GM12864 (cell line): ENCODE measurements around the gene ZBTB11.
"Not testable (repeated sequence)": the region's sequence is repeated elsewhere in the genome, so short reads cannot be mapped to it uniquely, and the experiment has no call there.

Experiments
- DNase-seq: peaks from one replicate; pipeline ENCODE4 v3.0.0-alpha.2; 2011; ENCODE audit warnings: low read depth
- H3K4me3 ChIP-seq: 2 replicates; pipeline ENCODE4 v1.5.1; 2011; ENCODE audit warnings: mild to moderate bottlenecking, low read depth, low read length, control low read depth
- TF ChIP-seq, protein P1 (sequence below): IDR thresholded peaks from 2 replicates; pipeline ENCODE4 v1.5.1; 2011; ENCODE audit warnings: low read depth, mild to moderate bottlenecking, moderate library complexity, low read length, control low read depth, inconsistent platforms; ENCODE audit errors: missing control alignments

The ZBTB11 gene

DNA sequence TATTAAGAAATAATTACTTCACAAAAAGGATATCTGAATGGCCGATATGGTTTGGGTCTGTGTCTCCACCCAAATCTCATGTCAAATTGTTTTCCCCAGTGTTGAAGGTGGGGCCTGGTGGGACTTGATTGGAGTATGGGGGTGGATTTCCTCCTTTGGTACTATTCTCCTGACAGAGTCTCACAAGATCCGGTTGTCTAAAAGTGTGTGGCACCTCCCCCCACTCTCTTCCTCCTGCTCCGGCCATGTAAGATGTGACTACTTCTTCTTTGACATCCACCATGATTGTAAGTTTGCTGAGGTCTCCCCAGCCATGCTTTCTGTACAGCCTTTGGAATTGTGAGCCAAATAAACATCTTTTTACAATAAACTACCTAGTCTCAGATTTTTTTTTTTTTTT is 34.5 kb downstream of the ZBTB11 start:
- H3K4me3 ChIP-seq: no peak overlapping the region
- TF ChIP-seq, protein P1, sequence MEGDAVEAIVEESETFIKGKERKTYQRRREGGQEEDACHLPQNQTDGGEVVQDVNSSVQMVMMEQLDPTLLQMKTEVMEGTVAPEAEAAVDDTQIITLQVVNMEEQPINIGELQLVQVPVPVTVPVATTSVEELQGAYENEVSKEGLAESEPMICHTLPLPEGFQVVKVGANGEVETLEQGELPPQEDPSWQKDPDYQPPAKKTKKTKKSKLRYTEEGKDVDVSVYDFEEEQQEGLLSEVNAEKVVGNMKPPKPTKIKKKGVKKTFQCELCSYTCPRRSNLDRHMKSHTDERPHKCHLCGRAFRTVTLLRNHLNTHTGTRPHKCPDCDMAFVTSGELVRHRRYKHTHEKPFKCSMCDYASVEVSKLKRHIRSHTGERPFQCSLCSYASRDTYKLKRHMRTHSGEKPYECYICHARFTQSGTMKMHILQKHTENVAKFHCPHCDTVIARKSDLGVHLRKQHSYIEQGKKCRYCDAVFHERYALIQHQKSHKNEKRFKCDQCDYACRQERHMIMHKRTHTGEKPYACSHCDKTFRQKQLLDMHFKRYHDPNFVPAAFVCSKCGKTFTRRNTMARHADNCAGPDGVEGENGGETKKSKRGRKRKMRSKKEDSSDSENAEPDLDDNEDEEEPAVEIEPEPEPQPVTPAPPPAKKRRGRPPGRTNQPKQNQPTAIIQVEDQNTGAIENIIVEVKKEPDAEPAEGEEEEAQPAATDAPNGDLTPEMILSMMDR: no peak
- DNase-seq: no peak

GRCh38 chr3:101641397-101642115 is 35.4 kb downstream of the ZBTB11 start:
- DNase-seq, H3K4me3 ChIP-seq: not testable (repeated sequence)

DNA sequence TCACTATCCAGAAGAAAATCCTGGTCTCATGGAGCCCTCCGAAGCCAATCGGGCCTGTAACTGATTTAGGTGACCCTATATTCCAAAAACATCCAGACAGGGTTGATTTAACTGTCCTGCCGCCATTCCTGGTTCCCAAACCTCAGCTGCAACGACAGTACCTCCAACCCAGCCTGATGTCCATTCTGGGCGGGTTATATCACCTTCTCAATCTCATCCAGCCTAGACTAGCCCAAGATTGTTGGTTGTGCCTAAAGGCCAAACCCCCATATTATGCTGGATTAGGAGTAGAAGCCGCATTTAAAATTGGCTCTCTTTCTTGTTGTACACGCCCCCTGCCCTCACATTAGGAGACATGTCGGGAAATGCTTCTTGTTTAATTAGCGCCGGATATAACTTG is 36.7 kb downstream of the ZBTB11 start:
- no peak for DNase-seq
- TF ChIP-seq, protein P1: no peak
- no peak overlapping the region for H3K4me3 ChIP-seq

DNA sequence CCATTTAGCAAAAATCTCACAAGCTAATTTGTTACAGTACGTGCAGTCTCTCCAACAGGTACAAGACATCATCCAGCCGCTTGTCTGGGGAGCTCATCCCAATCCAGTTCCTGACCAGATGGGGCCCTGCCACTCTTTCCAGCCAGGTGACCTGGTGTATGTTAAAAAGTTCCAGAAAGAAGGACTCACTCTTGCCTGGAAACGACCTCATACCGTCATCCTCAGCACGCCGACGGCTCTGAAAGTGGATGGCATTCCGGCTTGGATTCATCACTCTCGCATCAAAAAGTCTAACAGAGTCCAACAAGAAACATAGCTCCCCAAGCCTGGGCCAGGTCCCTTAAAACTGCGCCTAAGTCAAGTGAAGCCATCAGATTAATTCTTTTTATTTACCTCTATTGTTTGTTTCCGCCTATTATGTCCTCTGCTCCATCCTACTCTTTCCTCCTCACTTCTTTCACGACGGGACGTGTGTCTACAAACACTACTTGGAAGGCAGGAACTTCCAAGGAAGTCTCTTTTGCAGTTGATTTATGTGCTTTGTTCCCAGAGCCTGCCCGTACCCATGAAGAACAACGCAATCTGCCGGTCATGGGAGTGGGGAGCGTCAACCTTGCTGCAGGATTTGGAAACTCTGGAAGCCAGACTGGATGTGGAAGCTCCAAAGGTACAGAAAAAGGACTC is 37.5 kb downstream of the ZBTB11 start:
- no peak for DNase-seq
- TF ChIP-seq, protein P1: no peak
- no peak overlapping the region for H3K4me3 ChIP-seq

- H3K4me3 ChIP-seq: no peak overlapping the region
- DNase-seq: no peak
- TF ChIP-seq, protein P1: peak; percentile 26
Observed at GRCh38 chr3:101638261-101638745, 38.6 kb downstream of the ZBTB11 start.

DNA sequence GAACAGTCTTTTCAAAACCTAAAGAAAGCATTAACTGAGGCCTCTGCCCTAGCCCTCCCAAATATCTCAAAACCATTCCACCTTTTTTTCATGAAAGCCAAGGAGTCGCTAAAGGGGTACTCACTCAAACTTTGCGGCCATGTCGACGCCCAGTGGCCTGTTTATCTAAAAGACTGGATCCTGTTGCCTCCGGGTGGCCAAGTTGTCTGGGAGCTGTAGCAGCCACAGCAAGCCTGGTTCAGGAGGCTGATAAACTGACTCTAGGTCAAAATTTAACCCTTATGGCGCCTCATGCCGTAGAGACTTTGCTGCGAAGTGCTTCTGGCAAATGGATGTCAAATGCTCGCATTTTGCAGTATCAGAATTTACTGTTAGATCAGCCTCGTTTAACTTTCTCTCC is 39.5 kb downstream of the ZBTB11 start:
- TF ChIP-seq, protein P1: no peak
- H3K4me3 ChIP-seq: no peak overlapping the region
- no peak for DNase-seq

DNA sequence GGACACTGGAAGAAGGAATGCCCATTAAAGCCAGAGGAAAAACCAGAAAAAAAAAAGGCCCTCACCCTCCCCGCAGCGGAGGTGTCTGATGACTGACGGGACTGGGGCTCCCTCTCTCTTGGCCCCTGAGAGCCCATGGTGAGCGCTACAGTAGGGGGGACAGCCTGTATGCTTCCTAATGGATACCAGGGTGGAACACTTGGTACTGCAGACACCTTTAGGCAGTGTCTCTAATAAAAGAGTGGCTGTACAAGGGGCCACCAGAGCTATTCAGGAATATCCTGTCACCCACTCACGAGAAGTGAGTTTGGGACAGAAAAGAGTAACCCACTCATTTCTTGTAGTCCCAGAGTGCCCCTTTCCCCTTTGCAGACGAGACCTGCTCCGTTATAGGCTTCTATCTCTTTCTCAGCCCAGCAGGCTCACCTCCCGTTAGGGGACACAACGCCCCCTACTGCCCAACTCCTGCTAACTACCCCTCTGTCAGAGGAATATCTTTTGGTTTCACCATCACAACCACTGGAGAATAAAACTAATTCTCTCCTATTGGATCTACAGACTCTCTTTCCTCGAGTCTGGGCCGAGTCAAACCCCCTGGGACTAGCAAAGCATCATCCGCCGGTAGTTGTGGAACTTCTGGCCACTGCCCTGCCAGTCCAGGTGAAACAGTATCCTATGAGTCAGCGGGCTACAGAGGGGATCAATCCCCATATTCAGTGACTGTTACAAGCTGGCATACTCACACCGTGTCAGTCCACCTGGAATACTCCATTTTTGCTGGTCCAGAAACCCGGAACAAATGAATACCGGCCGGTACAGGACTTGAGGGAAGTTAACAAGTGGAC is 40.8 kb downstream of the ZBTB11 start:
- DNase-seq: peak; percentile 19

More for the DNA sequence above, 40.8 kb downstream of the ZBTB11 start:
- TF ChIP-seq, protein P1: peak; percentile 72
- no peak overlapping the region for H3K4me3 ChIP-seq
